Embryonic facial prominence (tissue), 1 donor: ENCODE measurements around the gene JMJD1C.

Experiments
- DNase-seq: peaks from one replicate; pipeline ENCODE4 v3.0.0-alpha.2; 2016; ENCODE audit errors: extremely low spot score

Gene JMJD1C

DNA sequence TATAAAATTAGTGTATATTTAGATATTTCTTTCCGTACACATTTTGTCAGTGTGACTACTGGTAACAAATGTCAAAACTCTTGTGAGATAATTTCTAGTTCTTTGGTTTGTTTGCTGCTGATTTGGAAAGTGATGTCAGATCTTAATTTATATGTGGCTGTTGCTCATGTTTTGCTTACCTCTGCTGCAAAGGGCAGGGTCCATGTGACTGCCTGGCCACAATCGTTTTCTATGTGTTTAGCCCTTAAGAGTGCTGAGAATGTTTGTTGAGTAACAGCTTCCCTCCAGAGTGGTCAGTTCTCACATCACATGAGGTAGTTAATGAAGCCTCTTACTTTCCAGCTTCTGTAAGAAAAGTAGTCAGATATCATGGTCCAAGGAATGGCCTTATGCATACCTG lies 328.5 kb downstream of the JMJD1C start:
- DNase-seq: no peak

DNA sequence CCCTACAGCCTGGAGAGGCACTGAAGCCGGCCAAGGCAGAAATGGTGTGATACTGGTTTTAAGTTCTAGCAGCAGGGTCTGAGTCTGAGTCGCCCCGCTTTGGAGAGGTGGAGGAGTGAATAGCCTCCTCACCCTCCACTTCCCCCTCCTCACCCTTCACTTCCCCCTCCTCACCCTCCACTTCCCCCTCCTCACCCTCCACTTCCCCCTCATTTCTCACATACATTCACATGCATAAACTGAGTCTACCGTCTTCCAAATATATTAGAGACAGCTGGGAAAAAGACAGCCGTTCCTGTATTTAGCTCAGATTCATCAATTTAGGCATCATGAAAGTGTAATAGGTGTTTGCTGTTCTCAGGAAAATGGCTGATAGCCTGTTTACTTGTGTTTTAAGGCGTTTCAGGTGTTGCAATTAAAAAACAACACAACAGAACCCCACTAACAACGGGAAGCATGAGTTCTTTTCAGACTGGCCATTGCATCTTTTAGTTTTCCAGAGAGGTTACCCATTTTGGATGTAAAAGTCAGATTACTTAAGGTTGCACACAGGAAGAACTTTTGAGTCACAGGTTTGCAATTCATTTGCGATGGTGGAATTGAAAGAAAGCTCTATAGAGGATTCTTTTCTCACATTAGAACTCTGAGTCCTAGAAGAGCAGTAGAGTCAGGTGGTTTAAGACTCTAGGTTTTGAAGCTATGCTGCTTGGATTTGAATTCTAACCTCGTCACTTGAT lies 331.8 kb downstream of the JMJD1C start:
- peak; percentile 37 for DNase-seq

DNA sequence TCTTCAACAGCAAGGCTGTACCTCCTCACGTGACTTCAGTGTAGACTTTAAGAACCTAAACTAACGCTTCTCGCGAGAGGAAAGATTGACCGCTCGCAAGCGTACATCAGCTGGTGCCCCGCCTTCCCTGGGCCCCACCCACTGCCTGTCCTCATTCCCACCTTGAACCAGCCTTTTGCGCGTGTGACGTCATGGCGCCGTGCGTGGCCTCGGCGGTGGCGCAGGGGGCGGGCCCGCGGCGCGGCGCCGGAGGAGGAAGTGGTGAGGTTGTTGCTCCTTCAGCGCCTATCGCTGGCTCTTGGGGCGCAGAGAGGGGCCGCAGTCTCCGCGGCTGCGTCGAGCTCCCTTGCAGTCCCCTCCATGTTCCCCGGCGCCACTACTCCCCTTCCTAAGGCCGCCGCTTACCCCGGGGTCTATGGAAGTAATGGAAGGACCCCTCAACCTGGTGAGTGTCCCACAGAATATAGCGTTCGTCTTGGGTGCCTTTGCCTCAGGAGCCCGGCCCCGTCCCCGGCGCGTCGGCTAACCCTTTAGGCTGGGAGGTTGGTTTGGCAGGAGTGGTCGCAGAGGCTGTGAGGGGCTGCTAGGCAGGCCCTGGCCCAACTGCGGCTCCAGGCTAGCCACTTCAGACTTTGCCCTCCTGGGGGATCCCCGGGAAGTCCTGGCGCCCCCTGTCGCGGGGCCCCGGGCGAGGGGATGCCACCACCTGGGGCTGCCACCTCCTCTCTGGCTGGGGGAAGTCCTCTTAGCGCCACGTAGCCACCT lies 332.5 kb downstream of the JMJD1C start, which contains the start of gene NRBF2:
Gene NRBF2 (plus strand): TSS at position 273 of the 765 bp plus-strand sequence. CDS start 143 bp downstream, at position 416.
- DNase-seq: peak; percentile 97

DNA sequence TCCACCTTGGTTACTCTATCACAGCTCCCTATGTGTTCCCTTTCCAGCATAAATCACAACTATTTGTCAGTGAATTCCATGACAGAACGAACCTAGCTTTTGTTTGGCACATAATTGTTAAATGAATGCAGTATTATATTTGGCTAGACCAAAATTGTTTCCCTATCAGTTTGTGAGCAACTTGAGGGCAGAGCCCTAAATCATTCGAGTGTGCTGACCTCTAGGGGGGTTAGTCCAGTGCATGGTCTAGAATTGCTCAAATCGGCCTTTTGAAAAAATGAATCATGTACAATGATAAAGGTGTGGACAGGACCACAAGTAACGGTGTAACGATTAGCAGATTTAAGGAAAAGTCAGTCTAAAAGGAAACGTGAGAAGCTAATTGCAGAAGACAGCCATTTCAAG lies 333.1 kb downstream of the JMJD1C start:
- DNase-seq: no peak

DNA sequence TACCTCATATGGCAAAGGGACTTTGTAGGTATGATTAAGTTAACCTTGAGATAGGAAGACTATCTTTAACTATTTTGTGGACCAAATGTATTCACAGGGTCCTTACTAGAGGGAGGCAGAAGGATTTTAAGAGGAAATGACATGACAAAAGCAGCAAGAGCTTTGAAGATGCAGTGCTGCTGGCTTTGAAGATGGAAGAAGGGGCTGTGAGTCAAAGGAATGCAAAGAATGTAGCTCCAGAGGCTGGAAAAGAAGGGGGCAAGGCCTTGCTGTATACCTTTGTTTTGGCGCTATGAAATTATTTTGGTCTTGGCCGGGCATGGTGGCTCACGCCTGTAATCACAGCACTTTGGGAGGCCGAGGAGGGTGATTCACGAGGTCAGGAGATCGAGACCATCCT lies 335.9 kb downstream of the JMJD1C start:
- DNase-seq: no peak

DNA sequence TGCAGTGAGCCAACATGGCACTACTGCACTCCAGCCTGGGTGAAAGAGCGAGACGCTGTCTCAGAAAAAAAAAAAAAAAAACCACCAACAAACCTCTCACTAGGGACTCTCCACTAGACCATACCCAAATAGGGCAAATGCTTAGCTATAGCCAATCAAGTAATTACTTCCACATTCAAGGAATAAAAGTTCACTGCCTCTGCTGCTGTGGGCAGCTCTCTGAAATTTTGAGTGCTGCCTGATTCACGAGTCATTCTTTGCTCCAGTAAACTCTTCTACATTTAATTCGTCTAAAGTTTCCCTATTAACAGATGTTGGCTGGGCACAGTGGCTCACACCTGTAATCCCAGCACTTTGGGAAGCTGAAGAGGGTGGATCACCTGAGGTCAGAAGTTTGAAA lies 337.3 kb downstream of the JMJD1C start:
- no peak for DNase-seq

DNA sequence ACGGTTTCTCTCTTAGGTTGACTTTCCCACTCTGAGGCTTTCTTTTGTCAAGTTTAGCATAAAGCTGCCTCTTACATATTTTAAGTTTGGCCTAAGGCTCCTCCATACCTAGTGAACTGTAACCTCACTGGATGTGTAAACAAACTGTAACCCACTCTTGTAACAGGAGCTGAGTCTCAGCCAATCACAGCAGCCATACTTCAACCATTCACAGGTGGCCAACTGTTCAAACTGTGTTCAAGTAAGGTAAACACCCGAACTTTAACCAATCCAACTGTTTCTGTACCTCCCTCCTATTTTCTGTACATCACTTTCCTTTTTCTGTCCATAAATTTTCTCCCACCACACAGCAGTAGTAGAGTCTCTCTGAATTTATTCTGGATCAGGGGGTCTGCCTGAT lies 340.3 kb downstream of the JMJD1C start:
- no peak for DNase-seq

DNA sequence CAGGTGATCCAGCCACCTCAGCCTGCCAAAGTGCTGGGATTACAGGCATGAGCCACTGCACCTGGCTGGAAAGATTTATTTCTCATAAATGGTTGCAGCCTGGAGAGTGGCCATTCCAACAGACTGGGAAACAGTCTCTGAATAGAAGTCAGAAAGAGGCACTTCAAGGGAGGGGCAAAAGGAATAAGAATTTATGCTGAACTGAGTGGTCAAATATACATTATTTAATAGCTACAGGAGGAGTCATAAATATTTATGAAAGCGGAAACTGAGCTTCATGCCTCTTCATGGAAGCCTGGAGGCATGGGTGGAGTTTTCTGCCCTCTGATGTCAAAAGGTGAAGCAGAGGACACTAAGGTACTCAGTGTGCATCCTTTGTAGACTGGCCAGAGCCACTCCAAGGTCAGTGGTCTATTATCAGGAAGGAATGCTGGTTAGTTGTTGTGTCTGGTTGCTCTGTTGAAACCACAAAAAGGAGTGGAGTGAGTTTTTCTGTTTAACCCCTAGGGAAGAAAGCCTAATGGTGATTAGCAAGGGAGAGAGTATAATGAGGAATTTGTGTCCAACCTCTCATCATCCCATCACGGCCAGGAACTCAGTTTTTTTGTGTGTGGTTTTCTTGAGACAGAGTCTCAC lies 341.9 kb downstream of the JMJD1C start:
- DNase-seq: no peak

DNA sequence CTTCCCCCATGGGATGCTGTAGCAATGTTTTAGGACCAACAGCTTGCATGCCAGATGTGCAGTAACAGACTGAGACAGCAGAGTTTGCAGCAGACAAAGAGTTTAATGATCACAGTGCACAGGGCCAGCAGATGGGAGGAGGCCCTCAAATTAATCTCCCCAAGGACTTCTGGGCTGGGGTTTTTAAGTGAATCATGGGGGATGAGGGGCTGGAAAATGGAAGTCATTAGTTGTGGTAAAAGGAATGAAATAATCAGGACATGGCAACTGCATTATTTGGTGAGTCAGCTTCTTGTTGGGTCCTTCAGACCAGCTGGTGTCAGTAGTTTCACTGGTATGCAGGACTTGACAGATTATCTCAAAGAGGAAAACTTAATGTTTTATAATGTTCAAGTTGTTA lies 345.2 kb downstream of the JMJD1C start:
- DNase-seq: no peak

DNA sequence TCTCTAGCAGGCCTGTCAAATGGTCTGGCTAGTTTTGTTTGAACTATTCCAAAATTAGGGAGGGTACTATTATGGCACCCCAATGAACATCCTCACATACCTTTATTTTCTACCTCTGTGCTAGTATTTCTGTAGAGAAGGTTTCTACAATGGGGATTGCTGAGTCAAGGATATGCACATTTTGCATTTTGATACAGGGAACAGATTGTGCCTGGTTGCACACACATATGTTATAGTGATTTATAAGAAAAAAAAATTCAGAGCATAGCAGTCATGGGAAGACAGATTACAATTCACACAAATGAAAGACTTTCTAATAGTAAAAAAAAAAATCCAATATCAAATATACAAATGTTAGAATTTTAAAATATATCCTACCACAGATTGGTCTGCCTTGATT lies 346.7 kb downstream of the JMJD1C start:
- no peak for DNase-seq
